ENCODE data around the gene ATAD5.
"Not testable (repeated sequence)": the region's sequence is repeated elsewhere in the genome, so short reads cannot be mapped to it uniquely, and the experiment has no call there.

Gene ATAD5

DNA sequence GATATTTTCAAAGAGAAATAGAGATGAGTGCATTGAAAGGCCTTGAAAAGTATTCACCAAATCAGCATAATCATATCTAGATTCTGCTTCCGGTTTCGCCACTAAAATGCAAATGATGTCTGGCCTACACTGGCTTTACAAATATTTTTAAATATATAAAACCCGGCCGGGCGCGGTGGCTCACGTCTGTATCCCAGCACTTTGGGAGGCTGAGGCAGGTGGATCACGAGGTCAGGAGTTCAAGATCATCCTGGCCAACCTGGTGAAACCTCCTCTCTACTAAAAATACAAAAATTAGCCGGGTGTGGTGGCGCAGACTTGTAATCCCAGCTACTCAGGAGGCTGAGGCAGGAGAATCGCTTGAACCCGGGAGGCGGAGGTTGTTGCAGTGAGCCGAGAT is 8.8 kb upstream of the ATAD5 start:
- not testable (repeated sequence) for DNase-seq

DNA sequence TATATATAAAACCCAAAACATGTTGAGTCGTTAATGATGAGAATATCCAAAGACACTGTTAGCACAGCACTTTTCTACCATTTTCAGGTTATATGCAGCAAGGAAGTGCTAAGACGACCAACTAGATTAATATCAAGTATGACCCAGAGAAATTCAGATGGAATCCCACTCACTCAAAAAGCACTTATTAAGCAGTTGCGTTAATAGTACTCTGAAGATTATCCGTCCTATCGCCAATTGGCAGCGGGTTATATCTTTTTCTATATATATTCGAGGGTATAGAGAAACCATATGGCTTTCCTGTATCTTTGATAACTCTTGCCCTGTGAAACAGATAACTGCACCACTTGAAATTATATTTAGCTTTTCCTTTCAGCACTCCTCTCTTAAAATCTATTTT is 8.3 kb upstream of the ATAD5 start:
- no peak for DNase-seq

DNA sequence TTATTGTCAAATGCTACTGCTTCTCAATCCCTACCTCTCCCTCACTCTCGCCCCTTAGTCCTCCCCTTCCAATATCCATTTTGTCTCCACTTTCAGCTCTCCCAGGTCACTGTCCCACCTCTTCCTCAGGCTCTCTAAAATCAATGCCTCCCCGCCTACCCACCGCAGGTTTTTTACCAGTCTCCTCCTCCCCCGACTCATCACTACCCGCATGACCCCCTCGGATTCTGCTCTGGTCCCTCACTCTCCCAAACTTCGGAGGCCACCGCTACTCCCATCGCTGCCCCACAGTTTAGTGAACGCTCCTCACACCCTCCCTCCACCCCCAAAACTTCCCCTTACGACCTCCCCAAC is 7.8 kb upstream of the ATAD5 start:
- peak; percentile 31 for DNase-seq

DNA sequence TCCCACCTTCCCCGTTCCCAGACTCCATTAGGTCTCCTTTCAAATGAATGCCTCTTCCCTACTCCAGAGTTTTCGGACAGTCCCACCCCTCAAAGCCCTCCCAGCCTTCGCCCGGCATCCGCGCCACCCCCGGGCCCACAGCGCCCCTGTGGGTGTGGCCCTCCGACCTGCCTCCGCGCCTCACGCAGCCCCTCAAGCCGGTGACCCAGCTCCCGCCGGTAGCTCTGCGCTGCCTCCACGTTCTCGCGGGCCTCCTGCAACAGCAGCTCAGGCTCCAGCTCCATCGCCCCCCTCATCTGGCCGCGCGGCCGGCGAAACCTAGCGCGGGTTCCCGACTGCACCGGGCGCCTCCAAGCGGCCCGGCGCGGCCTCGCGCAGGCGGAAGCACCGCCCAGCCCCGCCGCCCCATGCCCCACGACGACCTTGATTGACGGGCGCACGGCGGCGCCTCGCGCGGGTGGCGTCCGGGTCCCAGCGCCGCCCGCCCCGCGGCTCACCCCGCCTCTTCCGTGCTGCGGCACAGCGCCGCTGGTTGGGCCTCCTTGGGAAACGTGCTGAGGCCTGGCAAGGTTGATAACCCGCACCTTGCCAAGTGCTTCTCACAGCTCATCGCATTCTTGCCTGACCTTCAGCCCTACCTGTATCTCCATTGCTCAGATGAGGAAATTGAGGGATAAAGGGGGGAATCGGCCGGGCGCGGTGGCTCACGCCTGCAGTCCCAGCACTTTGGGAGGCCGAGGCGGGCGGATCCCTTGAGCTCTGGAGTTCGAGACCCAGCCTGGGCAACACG is 7.2 kb upstream of the ATAD5 start, which contains the start of gene CRLF3:
Gene CRLF3 (minus strand): TSS at position 337 of the 790 bp plus-strand sequence. CDS start 41 bp downstream, at position 296.
- peak; percentile 84 to 86 for DNase-seq

DNA sequence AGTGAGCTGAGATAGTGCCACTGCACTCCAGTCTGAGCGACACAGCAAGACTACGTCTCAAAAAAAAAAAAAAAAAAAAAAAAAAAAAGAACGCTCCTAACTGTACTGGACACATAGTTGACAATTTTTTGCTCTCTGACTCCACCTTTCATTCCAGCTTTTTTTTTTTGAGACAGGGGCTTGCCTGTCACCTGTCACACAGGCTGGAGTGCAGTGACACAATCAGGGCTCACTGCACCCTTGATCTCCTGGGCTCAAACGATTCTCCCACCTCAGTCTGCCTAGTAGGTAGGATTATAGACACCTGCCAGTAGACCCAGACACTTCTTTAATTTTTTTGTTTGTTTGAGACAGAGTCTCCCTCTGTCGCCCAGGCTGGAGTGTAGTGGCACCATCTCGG is 4.7 kb upstream of the ATAD5 start:
- no peak for DNase-seq

DNA sequence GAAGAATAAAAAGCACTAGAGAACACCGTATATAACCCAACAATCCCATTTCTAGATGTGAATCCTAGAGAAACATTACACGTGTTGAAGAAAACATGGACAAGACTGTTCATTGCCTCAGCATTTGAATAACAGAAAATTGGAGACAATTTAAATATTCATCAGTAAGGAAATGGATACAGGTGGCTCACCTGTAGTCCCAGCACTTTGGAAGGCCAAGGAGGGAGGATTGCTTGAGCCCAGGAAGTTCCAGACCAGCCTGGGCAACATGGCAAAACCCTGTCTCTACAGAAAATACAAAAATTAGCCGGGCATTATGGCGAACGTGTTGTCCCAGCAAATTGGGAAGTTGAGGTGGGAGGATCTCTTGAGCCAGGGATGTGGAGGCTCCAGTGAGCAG is 2.7 kb upstream of the ATAD5 start:
- no peak for DNase-seq

DNA sequence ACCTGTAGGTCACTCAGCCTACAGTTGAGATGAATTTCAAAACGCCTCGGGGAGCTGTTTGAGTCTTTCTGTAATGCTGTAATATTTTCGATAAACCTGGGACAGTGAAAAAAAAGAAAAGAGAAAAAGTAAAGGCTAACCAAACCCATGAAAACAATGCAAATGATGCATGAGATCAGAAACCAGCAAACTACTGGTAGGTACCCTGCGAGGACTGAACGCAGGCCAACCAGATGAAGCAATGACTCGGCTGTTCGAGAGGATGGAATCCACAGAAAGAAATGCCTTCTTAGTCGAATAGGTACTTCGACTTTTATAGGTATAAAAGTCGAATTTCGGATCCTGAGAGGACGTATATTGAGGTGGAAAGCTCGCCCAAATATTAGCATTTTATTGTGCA is 509 bp upstream of the ATAD5 start:
- DNase-seq, result no peak

DNA sequence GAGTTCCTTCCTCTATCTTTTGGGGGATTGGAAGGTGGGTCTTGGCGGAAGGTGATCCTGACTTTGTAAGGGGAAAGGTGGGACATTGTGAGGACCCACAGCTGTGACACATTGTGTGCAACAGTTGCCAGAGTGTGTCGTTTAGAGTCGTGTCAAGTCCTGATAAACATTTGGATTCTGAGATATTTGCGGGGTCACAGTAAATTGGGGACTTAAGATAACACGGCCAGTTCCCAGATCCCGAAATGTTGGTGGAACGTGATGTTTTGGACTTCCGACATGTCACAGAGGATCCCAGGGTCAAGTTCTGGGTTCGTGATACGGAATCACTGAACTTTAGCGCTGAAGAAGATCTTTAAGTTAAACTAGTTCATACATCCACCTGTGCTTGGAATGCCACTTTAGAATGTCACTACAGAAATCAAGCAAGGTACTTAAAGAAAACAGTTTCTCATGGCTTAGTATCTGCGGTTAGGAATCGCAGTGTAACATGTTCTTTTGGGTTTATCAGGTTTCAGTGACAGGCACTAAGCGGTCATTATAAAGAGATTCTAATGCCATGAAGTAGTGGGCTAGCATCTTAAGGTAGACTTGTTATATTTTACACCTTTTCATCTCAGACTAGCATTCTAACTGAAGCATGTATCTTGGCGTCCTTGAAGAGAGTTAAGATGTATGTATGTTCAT is 815 bp downstream of the ATAD5 start:
- DNase-seq, result no peak

DNA sequence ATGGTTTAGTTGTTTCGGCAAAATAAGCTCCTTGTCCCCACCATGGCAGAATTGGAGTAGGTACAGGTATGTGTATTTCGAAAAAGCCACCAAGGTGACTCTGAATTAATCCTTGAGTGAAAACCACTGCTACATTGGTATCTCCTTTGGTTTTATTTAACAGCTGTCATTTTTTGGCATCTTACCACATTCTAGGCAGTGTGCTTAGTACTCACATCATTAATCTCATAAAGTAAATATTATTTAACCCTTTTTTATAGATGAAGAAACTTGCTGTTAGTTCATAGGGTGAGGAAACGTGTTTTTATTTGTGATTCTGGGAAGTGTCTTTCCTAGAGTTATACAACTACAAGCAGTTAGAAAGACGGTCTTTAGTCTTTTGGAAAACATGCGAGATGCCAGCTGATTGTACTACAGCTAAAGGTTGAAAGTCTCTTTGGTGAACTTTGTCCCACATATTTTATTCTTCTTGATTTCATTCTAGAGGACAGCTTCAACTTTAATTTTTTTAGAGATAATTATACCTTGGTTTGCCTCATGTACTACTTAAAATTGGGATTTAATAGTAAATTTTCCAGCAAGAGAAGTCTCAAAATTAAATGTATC is 6.5 kb downstream of the ATAD5 start:
- no peak for DNase-seq

DNA sequence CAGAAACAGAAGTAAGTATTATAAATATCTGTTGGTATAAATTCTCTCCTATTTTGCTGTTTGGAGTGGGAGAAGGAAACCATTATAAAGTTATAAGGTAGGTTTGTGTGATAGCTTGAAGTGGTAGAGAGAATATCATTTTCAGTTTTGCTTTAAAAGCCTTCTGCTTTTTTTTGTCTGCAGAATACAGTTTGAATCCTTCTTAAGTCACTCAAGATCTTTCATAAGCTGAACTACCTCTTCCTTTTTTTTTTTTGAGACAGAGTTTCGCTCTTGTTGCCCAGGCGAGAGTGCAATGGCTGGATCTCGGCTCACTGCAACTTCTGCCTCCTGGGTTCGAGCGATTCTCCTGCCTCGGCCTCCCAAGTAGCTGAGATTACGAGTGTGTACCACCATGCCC is 9.0 kb downstream of the ATAD5 start:
- no peak for DNase-seq

DNA sequence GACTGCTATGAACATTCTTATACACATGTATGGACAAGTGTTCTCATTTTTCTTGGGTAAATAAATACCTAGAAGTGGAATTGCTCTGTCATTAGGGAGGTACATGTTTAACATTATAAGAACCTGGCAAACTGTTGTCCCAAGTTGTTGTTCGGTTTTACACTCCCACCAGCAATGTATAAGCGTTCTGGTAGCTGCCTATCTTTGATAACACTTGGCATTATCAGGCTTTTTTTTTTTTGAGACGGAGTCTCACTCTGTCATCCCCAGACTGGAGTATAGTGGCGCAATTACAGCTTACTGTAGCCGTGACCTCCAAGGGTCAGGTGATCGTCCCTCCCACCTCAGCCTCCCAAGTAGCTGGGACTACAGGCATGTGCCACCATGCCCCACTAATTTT is 16.3 kb downstream of the ATAD5 start:
- DNase-seq, result no peak

DNA sequence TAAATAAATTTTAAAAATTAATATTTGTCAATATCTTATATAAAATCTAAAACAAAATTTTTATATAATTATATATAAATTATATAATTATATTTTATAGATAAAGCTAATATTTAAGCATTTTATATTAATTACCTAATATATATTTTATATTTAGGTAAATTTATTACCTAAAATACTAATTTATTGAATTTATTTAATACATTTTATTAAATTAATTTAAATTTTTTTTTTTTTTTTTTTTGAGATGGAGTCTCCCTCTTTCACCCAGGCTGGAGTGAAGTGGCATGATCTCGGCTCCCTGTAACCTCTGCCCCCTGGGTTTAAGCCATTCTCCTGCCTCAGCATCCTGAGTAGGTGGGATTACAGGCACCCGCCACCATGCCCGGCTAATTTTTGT is 22.4 kb downstream of the ATAD5 start:
- DNase-seq, result no peak

DNA sequence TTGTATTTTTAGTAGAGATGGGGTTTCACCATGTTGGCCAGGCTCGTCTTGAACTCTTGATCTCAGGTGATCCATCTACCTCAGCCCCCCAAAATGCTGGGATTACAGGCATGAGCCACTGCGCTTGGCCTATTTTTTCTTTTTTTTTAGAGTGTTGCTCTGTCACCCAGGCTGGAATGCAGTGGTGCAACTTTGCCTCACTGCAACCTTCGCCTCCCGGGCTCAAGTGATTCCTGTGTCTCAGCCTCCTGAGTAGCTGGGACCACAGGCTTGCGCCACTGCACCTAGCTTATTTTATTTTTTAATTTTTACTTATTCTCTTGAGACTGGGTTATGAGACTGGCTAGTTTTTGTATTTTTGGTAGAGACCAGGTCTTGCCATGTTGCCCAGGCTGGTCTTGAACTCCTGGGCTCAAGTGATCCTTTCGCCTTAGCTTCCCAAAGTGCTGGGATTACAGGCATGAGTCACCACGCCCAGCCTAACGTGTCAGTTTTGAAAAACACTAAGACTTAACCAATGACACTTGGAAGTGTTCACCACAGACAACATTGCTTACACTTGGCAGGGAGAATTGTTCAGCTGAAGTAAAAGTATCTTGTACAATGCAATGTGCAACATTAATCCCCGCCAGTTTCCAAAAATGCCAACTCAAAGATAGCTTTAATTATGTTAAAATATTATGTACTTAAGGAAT is 26.9 kb downstream of the ATAD5 start:
- DNase-seq, result no peak

DNA sequence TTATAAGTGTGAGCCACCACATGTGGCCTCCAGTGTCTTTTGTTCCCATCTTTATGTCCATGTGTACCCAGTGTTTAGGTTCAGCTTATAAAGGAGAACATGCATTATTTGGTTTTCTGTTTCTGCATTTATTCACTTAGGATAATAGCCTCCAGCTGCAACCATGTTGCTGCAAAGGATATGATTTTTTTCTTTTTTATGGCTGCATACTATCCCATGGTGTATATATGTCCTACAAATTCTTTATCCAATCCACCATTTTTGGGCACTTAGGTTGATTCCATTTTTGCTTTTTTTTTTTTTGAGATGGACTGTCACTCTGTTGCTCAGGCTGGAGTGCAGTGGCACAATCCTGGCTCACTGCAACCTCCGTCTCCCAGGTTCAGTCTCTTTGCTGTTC is 32.9 kb downstream of the ATAD5 start:
- no peak for DNase-seq

DNA sequence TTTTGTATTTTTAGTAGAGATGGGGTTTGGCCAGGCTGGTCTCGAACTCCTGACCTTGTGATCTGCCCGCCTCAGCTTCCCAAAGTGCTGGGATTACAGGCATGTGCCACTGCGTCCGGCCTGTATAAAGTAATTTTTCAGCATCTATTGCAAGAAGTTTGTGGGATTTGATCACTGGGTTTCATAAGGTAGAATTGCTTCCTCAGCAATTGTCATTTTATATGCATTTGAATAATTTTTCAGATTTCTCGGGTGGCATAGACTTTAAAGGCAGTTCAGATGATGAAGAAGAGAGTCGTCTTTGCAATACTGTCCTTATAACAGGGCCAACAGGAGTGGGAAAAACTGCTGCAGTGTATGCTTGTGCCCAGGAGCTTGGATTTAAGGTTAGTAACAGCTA is 37.2 kb downstream of the ATAD5 start:
- no peak for DNase-seq

DNA sequence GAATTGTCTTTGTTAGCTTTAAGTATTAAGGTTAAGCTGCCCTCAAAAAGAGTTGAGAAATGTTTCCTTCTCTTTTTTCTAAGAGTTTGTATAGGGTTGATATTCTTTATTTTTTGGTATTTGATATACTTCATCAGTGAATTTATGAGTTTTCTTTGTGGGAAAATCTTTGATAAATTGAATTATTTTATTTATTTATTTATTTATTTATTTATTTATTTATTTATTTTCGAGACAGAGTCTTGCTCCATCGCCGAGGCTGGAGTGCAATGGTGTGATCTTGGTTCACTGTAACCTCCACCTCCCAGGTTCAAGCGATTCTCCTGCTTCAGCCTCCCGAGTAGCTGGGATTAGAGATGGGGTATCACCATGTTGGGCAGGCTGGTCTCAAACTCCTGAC is 54.4 kb downstream of the ATAD5 start:
- no peak for DNase-seq

DNA sequence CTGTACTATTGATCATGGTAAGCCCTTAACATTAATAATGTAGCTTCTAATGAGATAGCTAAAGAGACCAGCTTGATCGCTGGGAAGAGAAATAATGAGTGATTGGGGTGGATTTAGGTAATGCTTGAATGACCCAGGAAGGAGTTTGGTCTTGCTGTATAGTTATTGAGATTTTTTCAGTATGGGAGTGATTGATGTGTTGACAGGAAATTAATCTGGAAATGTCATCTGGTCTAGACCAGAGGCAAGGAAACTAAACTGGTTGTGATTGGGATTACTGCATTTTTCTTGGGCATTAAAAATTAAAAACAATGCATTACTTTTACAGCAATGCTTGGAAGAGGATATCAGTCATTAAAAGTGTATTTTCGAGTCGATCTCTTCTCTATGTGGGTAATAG is 62.5 kb downstream of the ATAD5 start:
- DNase-seq, result no peak

DNA sequence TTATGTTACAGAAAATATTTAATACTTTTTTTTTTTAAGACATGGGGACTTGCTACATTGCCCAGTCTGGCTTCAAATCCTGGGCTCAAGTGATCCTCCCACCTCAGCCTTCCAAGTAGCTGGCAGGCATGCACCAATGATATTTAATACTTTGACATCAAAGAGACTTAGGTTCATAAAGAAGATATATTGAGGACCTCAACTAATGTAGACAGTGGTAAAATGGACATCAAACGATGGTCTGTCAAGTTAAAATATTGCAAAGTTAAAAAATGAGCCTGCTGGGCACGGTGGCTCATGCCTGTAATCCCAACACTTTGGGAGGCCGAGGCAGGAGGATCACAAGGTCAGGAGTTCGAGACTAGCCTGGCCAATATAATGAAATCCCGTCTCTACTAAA is 65.5 kb downstream of the ATAD5 start:
- DNase-seq, result no peak

DNA sequence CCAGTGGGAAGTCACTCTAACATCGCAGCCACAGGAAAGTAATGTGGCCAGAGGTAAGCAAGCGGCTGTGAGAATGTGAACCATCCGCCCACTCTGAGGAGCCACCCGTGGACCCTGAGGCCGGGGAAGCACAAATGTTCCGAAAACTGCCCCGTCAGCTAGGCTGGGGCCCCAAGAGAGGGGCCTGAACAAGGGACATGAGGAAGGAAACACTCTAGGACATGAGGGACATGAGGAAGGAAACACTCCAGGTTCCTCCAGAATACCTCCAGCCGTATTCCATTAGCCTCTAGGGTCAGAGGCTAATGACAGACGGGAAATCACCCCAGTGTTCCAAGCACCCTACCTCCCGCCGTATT is 74.0 kb downstream of the ATAD5 start:
- peak in 1 of 2 donors; percentile 7 for DNase-seq

DNA sequence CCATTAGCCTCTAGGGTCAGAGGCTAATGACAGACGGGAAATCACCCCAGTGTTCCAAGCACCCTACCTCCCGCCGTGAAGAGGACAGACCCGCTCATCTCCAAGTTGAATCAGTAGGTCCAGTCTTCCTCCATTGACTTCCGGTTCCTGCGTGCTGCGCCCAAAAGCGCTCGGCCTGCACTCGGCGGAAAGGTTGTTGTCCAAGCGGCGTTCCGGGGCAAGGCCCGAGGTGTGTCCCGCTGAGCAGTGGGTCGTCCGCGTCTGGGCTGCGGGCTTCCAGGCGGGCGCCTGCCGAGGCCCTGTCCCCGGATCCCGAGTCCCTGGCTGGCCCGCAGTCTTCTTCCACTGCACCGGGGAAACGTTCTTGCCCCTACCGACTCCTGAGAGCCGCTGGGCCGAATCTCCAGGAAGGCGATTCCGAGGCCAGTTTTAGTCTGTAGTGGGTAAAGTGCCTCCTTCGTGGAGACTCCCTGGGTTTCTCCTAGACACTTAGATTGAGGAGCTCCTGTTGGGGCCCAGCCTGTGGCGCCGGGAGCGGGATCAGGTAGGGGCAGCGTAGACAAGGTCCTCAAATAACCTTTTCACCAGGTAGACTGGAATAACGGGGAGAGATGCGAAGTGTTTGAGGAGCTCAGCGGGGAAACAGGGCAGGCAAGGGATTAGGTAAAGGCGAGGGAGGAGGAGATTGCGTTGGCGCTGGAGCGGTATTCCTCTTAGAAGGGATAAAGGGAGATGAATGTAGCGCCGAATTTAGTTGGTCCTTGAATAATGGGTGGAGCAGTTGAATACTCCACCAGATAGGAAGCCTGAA is 74.5 kb downstream of the ATAD5 start, which contains the start of gene TEFM:
Gene TEFM (minus strand): TSS at position 138 of the 811 bp plus-strand sequence. CDS start 40 bp downstream, at position 98.
- DNase-seq, result peak; percentile 82 to 86

DNA sequence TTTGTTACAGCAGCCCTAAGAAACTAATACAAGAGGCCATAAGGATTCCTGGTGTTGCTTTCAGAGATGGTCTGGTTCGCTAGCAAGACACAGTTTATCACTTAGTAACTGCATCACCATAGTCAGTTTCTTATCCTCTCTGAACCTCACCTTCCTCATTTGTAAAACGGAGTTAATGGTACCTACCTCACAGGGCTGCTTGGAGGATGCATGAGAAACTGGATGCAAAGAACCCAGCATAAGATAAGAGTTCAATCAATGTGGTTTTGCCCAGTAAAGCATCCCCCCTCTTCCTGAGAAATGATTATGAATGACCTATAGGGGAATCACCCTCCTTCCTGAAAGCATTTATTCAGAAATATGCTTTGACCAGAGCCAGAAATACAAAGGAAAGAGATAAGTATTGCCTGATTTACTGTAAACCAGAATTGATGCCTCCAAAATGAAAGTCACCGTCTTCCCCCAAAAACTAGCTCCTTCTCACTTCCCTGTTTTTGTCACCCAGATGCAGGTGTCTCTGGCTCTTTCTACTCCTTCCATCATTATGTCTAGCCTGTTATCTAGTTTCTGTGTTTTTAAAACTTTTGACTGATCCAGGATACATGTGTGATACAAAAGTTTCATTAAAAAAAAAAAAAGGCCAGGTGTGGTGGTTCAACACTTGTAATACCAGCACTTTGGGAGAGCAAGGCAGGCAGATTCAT is 77.1 kb downstream of the ATAD5 start:
- DNase-seq, result no peak

DNA sequence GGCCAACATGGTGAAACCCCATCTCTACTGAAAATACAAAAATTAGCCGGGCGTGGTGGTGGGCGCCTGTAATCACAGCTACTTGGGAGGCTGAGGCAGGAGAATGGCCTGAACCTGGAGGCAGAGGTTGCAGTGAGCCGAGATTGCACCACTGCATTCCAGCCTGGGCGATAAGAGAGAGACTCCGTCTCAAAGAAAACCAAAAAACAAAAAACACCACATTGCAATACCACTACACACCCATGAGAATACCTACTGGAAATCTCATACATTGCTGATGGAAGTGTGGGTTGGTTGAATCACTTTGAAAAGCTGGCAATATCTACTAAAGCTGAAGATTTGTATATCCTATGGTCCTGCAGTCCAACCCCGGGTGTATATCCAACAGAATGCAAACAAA is 78.4 kb downstream of the ATAD5 start:
- not testable (repeated sequence) for DNase-seq
